AG10803 (cell line): ENCODE data around the gene CDH11.

Source experiments
- DNase-seq: peaks from one replicate; pipeline ENCODE4 v3.0.0; 2010; ENCODE audit warnings: low read depth
- H3K4me3 ChIP-seq: 2 replicates; pipeline ENCODE4 v1.5.1; 2011; ENCODE audit warnings: mild to moderate bottlenecking, low read length, control low read depth
- TF ChIP-seq, protein P1 (sequence below): conservative IDR thresholded peaks from 2 replicates; pipeline ENCODE4 v1.5.1; 2011; ENCODE audit warnings: mild to moderate bottlenecking, low read length, control low read depth, inconsistent platforms

CDH11 gene

GRCh38 chr16:65095906-65096305 is 26.0 kb downstream of the CDH11 start:
- TF ChIP-seq, protein P1, sequence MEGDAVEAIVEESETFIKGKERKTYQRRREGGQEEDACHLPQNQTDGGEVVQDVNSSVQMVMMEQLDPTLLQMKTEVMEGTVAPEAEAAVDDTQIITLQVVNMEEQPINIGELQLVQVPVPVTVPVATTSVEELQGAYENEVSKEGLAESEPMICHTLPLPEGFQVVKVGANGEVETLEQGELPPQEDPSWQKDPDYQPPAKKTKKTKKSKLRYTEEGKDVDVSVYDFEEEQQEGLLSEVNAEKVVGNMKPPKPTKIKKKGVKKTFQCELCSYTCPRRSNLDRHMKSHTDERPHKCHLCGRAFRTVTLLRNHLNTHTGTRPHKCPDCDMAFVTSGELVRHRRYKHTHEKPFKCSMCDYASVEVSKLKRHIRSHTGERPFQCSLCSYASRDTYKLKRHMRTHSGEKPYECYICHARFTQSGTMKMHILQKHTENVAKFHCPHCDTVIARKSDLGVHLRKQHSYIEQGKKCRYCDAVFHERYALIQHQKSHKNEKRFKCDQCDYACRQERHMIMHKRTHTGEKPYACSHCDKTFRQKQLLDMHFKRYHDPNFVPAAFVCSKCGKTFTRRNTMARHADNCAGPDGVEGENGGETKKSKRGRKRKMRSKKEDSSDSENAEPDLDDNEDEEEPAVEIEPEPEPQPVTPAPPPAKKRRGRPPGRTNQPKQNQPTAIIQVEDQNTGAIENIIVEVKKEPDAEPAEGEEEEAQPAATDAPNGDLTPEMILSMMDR: no peak
- H3K4me3 ChIP-seq: no peak overlapping the region
- DNase-seq: no peak

- H3K4me3 ChIP-seq: no peak overlapping the region
- DNase-seq: no peak
- TF ChIP-seq, protein P1: no peak
Measured at GRCh38 chr16:65095090-65095728, 26.7 kb downstream of the CDH11 start.

DNA sequence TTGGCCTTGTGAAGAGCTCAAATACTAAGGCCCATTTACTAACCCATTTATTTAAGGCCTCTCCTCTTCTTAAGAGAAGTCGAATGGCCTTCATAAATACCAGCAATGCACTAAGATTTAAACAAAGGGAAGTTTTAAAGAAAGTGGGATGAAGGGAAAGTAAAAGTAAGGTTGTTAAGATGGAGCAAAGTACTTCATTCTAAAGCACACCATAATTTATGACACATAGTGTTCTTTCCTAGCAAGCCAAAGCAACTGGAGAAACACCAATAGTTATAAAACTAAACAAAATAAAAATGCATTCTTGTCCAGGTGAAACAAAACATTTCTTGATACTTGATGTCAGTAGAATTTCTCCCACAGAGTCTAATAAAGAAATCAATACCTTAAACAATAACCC is 27.9 kb downstream of the CDH11 start:
- H3K4me3 ChIP-seq: no peak overlapping the region
- no peak for DNase-seq
- TF ChIP-seq, protein P1: no peak

DNA sequence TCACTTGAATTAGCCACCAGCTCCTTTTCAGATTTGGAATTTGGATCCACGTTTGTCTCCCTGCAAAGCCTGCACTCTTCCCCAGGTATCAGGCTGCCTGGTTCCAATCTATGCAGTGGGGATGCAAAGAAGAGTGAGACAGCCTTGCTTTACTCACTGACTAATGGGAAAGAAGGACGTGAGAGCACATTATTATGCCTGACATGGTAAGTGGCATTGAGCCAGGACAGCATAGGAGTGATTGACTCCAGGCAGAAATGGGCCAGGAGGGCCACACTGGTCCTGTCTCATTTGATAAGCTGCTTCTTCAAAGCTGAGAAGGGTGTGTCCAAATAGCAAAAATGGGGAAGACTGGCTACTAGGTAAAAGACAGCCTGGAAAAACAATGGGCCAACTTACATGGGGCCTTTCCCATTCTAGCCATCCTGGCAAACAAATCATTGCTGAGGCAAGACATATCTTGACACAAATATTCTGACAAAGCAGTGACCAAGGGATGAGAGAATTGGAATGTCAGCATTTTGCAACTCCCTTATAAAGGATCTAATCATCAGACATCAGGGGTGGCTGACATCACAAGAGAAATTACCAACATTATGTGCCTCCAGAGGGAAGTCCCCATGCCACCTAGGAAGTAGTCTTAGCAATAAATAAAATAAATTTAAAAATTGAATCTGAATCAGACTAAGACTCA is 38.6 kb downstream of the CDH11 start:
- peak; percentile 37 for DNase-seq
- no peak overlapping the region for H3K4me3 ChIP-seq
- TF ChIP-seq, protein P1: no peak

DNA sequence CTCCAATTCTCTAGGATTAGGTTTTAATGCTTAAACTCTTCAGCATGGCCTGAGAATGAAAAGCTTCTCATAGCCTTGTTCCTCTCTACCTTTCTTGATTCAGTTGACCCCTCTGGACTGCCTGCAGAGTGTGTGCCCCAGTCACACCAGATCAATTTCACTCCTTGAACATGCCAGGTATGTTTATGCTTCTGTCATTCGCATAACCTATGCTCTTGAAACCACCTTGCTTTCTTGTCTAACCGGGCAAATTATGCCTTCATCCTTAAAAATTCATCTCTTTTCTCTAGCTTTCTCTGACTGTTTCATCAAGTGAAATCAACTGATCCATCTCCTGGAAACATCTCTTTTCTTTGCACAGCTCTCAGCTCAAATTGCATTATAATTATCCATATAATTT is 42.3 kb downstream of the CDH11 start:
- no peak overlapping the region for H3K4me3 ChIP-seq
- DNase-seq: no peak
- TF ChIP-seq, protein P1: no peak

GRCh38 chr16:65077181-65077580 is 44.7 kb downstream of the CDH11 start:
- TF ChIP-seq, protein P1: no peak
- no peak for DNase-seq
- H3K4me3 ChIP-seq: no peak overlapping the region

- no peak for DNase-seq
- TF ChIP-seq, protein P1: no peak
- no peak overlapping the region for H3K4me3 ChIP-seq
Measured at GRCh38 chr16:65075877-65076276, 46.0 kb downstream of the CDH11 start.
